ENCODE measurements around the gene PSMB7. TPM values are rescaled to one million over a fixed set of nuclear protein-coding genes. Genes with fewer than 3 reads are reported as not detected.

Gene PSMB7
- polyA plus RNA-seq, 1 of the 3 experiments (the other 2 are of a cell fraction): 357 TPM

- TF ChIP-seq IRF3 (IDR thresholded peaks at IDR 0.05; ENCODE audit: low read depth, low read length) (no peak), NFIC (IDR thresholded peaks at IDR 0.05; ENCODE audit: borderline replicate concordance) (no peak), RAD21 (IDR thresholded peaks at IDR 0.05; ENCODE audit: low read length) (no peak), USF2 (IDR thresholded peaks at IDR 0.05; ENCODE audit: borderline replicate concordance, low read depth, low read length) (no peak), SIN3A (IDR thresholded peaks at IDR 0.05; ENCODE audit: borderline replicate concordance, low read depth, low read length) (no peak), MXI1 (IDR thresholded peaks at IDR 0.05; ENCODE audit: low read depth, low read length) (no peak), RCOR1 (IDR thresholded peaks at IDR 0.05; ENCODE audit: low read length) (no peak)
- TF ChIP-seq, protein P1, sequence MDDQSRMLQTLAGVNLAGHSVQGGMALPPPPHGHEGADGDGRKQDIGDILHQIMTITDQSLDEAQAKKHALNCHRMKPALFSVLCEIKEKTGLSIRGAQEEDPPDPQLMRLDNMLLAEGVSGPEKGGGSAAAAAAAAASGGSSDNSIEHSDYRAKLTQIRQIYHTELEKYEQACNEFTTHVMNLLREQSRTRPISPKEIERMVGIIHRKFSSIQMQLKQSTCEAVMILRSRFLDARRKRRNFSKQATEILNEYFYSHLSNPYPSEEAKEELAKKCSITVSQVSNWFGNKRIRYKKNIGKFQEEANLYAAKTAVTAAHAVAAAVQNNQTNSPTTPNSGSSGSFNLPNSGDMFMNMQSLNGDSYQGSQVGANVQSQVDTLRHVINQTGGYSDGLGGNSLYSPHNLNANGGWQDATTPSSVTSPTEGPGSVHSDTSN (IDR thresholded peaks at IDR 0.05): no peak
Measured at GRCh38 chr9:124328285-124328684, 87.0 kb downstream of the PSMB7 start (continued).

DNA sequence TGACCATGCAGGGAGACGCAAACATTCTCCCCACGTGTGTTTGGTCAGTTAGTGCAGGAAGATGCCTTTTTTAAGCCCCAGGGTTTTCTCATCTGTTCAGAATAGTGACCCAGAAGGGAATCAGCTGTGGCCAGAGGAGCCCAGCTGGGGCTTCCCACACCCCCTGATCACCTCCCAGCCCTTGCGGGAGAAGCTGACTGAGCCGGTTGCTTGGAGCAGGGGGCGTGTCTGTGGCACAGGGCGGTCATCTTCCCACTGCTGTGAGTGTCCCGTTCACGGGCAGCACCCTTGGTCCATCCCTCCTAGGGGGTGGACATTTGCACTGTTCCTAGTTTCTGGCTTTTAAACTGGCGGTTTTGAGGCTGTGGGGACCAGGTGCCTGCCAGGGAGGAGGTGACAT is 87.8 kb downstream of the PSMB7 start:
- no peak overlapping the region for H3K9ac ChIP-seq
- no peaks in the 10 kb centered on the region for H3F3A ChIP-seq (replicated peaks; ENCODE audit: insufficient read depth)
- POLR2A ChIA-PET: no interaction called here
- no peak overlapping the region for H3K4me2 ChIP-seq
- 84% methylated on average over 9 of the region's 9 CpGs for WGBS (ENCODE audit: low lambda C conversion rate)
- CTCF ChIA-PET: interaction anchor here (1.1 to 1.8 kb wide), 2 partner anchors 25 to 201 kb away, joined by 3 to 8 read pairs; no protein-coding TSS in a partner anchor
- H3K9me3 ChIP-seq: no peaks in the 10 kb centered on the region
- no peaks in the 10 kb centered on the region for H3K9me2 ChIP-seq
- H3K27ac ChIP-seq (ENCODE audit: low read depth in 2 of 2, low read length in 1 of 2): no peak overlapping the region
- peaks cover 3 to 51% of the 10 kb centered on the region in 2 experiments for H3K36me3 ChIP-seq (replicated peaks in 1 of 2; ENCODE audit: control insufficient read depth in 1 of 2, insufficient read depth in 2 of 2, low read length in 1 of 2)
- H3K4me3 ChIP-seq (ENCODE audit: low read depth in 2 of 2, low read length in 1 of 2): no peak overlapping the region
- no peak overlapping the region for H2AFZ ChIP-seq (ENCODE audit: low read depth)
- TF ChIP-seq JUND (IDR thresholded peaks at IDR 0.05): no peak
- TF ChIP-seq MEF2A (IDR thresholded peaks at IDR 0.05; ENCODE audit: borderline replicate concordance, low read depth): no peak
- TF ChIP-seq POLR2AphosphoS5 (IDR thresholded peaks at IDR 0.05; ENCODE audit: low read depth, low read length): no peak
- no peak for TF ChIP-seq TCF12 (IDR thresholded peaks at IDR 0.05)
- H3K27me3 ChIP-seq (ENCODE audit: insufficient read depth): no peaks in the 10 kb centered on the region
- H3K79me2 ChIP-seq (ENCODE audit: insufficient read depth): no peaks in the 10 kb centered on the region
- no peaks in the 10 kb centered on the region for H3K4me1 ChIP-seq (ENCODE audit: control insufficient read depth in 1 of 2, insufficient read depth in 2 of 2, low read depth in 1 of 2, low read length in 1 of 2)
- DNase-seq: no peak
- H4K20me1 ChIP-seq (ENCODE audit: insufficient read depth): no peaks in the 10 kb centered on the region

- no peak overlapping the region for H3K27ac ChIP-seq (ENCODE audit: low read depth in 2 of 2, low read length in 1 of 2)
- no peaks in the 10 kb centered on the region for H3K27me3 ChIP-seq (ENCODE audit: insufficient read depth)
- CTCF ChIA-PET: interaction anchor here (8.2 kb wide), 1 partner anchor 200 kb away, joined by 55 read pairs; no protein-coding TSS in a partner anchor
- H3K9ac ChIP-seq: no peak overlapping the region
- DNase-seq: no peak
- H3K4me2 ChIP-seq: no peak overlapping the region
- POLR2A ChIA-PET: no interaction called here
- H3K9me3 ChIP-seq: no peaks in the 10 kb centered on the region
- no peaks in the 10 kb centered on the region for H3K9me2 ChIP-seq
- H3F3A ChIP-seq (replicated peaks; ENCODE audit: insufficient read depth): no peaks in the 10 kb centered on the region
- no peak overlapping the region for H2AFZ ChIP-seq (ENCODE audit: low read depth)
- H3K36me3 ChIP-seq (replicated peaks in 1 of 2; ENCODE audit: control insufficient read depth in 1 of 2, insufficient read depth in 2 of 2, low read length in 1 of 2): peaks cover 11 to 54% of the 10 kb centered on the region in 2 experiments
- no peaks in the 10 kb centered on the region for H3K4me1 ChIP-seq (ENCODE audit: control insufficient read depth in 1 of 2, insufficient read depth in 2 of 2, low read depth in 1 of 2, low read length in 1 of 2)
- 93% methylated on average over 11 of the region's 21 CpGs for WGBS (ENCODE audit: low lambda C conversion rate)
- no peaks in the 10 kb centered on the region for H3K79me2 ChIP-seq (ENCODE audit: insufficient read depth)
- H3K4me3 ChIP-seq (ENCODE audit: low read depth in 2 of 2, low read length in 1 of 2): no peak overlapping the region
- no peaks in the 10 kb centered on the region for H4K20me1 ChIP-seq (ENCODE audit: insufficient read depth)
- TF ChIP-seq RCOR1 (IDR thresholded peaks at IDR 0.05; ENCODE audit: low read length) (no peak), POLR2AphosphoS5 (IDR thresholded peaks at IDR 0.05; ENCODE audit: low read depth, low read length) (no peak), TCF12 (IDR thresholded peaks at IDR 0.05) (no peak), MEF2A (IDR thresholded peaks at IDR 0.05; ENCODE audit: borderline replicate concordance, low read depth) (no peak), TAF1 (IDR thresholded peaks at IDR 0.05; ENCODE audit: borderline replicate concordance, low read depth, low read length) (no peak), MXI1 (IDR thresholded peaks at IDR 0.05; ENCODE audit: low read depth, low read length) (no peak), GABPA (IDR thresholded peaks at IDR 0.05; ENCODE audit: low read depth) (no peak)
- TF ChIP-seq, protein P2, sequence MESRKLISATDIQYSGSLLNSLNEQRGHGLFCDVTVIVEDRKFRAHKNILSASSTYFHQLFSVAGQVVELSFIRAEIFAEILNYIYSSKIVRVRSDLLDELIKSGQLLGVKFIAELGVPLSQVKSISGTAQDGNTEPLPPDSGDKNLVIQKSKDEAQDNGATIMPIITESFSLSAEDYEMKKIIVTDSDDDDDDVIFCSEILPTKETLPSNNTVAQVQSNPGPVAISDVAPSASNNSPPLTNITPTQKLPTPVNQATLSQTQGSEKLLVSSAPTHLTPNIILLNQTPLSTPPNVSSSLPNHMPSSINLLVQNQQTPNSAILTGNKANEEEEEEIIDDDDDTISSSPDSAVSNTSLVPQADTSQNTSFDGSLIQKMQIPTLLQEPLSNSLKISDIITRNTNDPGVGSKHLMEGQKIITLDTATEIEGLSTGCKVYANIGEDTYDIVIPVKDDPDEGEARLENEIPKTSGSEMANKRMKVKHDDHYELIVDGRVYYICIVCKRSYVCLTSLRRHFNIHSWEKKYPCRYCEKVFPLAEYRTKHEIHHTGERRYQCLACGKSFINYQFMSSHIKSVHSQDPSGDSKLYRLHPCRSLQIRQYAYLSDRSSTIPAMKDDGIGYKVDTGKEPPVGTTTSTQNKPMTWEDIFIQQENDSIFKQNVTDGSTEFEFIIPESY (IDR thresholded peaks at IDR 0.05; ENCODE audit: borderline replicate concordance, low read depth): no peak
- TF ChIP-seq, protein P3, sequence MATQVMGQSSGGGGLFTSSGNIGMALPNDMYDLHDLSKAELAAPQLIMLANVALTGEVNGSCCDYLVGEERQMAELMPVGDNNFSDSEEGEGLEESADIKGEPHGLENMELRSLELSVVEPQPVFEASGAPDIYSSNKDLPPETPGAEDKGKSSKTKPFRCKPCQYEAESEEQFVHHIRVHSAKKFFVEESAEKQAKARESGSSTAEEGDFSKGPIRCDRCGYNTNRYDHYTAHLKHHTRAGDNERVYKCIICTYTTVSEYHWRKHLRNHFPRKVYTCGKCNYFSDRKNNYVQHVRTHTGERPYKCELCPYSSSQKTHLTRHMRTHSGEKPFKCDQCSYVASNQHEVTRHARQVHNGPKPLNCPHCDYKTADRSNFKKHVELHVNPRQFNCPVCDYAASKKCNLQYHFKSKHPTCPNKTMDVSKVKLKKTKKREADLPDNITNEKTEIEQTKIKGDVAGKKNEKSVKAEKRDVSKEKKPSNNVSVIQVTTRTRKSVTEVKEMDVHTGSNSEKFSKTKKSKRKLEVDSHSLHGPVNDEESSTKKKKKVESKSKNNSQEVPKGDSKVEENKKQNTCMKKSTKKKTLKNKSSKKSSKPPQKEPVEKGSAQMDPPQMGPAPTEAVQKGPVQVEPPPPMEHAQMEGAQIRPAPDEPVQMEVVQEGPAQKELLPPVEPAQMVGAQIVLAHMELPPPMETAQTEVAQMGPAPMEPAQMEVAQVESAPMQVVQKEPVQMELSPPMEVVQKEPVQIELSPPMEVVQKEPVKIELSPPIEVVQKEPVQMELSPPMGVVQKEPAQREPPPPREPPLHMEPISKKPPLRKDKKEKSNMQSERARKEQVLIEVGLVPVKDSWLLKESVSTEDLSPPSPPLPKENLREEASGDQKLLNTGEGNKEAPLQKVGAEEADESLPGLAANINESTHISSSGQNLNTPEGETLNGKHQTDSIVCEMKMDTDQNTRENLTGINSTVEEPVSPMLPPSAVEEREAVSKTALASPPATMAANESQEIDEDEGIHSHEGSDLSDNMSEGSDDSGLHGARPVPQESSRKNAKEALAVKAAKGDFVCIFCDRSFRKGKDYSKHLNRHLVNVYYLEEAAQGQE (IDR thresholded peaks at IDR 0.05; ENCODE audit: low read depth, low read length): no peak
Measured at GRCh38 chr9:124326378-124326777, 88.9 kb downstream of the PSMB7 start.
